ENCODE results near the gene GREB1. TPM values are rescaled to one million over a fixed set of nuclear protein-coding genes. Genes with fewer than 3 reads are reported as not detected.

GREB1 gene
- total and polyA plus RNA-seq, 2 donors (not counting 1 experiment from before 2014, with no cell fraction given) = 0.04 to 0.39 TPM

GRCh38 chr2:11583840-11584524, 50.1 kb downstream of the GREB1 start:
- H3K27me3 ChIP-seq (replicated peaks in 1 of 4; ENCODE audit: control extremely low read depth in 1 of 4, control insufficient read depth in 3 of 4, insufficient read depth in 4 of 4, low read length in 3 of 4) = peaks cover 0 to 12% (median 3%) of the 10 kb centered on the region in 4 experiments
- H3K9ac ChIP-seq (ENCODE audit: low read length) = no peak overlapping the region
- intact Hi-C loops (cut with micrococcal nuclease) = loop anchor here (5.0 kb wide), 1 partner anchor 352 kb away; no protein-coding TSS in a partner anchor
- H3K4me2 ChIP-seq (replicated peaks; ENCODE audit: low read depth, low read length, poor library complexity, severe bottlenecking) = no peak overlapping the region
- H3K36me3 ChIP-seq (replicated peaks in 1 of 2; ENCODE audit: control extremely low read depth in 1 of 2, control insufficient read depth in 1 of 2, extremely low read depth in 1 of 2, insufficient read depth in 2 of 2, low read length in 1 of 2) = no peaks in the 10 kb centered on the region
- no peaks in the 10 kb centered on the region for H3K79me2 ChIP-seq (ENCODE audit: control insufficient read depth, insufficient read depth, low read length)
- Mint-ChIP-seq H3K27ac (no peak overlapping the region), H3K27me3 (peaks cover 16% of the 10 kb centered on the region), H3K4me1 (no peaks in the 10 kb centered on the region), H3K4me3 (no peak overlapping the region), H3K9me3 (ENCODE audit: insufficient read depth) (no peaks in the 10 kb centered on the region)
- no peaks in the 10 kb centered on the region for H3K9me3 ChIP-seq (ENCODE audit: control extremely low read depth in 1 of 3, control insufficient read depth in 2 of 3, insufficient read depth in 1 of 3, low read length in 2 of 3)
- H2AFZ ChIP-seq (ENCODE audit: insufficient read depth, low read depth, low read length, poor library complexity, severe bottlenecking) = no peak overlapping the region
- no peak overlapping the region for H3K4me3 ChIP-seq (ENCODE audit: control extremely low read depth in 1 of 5, extremely low read depth in 1 of 5, insufficient read depth in 1 of 5, low read depth in 2 of 5, low read length in 4 of 5)
- no peaks in the 10 kb centered on the region for H4K20me1 ChIP-seq (ENCODE audit: control insufficient read depth, insufficient read depth, low read length, poor library complexity, severe bottlenecking)
- DNase-seq = peak; percentile 49
- peak; percentile 49 for ATAC-seq (ENCODE audit: low read depth)
- 69% methylated on average over 12 of the region's 14 CpGs for WGBS (ENCODE audit: insufficient coverage)
- no peak overlapping the region for H3K27ac ChIP-seq (ENCODE audit: low read length in 2 of 2)
- H3K4me1 ChIP-seq (ENCODE audit: control insufficient read depth in 2 of 2, insufficient read depth in 2 of 2, low read length in 2 of 2) = no peaks in the 10 kb centered on the region
- TF ChIP-seq EZH2 (IDR thresholded peaks at IDR 0.05; ENCODE audit: borderline replicate concordance, insufficient read depth, low read depth, low read length, poor library complexity, severe bottlenecking) (no peak), CTCF (IDR thresholded peaks at IDR 0.05) (peak; percentile 68)
- CTCF ChIA-PET = interaction anchor here (1.1 to 4.4 kb wide), 6 partner anchors 10 to 451 kb away, joined by 3 to 51 read pairs (median 8); a partner anchor contains a TSS
- POLR2A ChIA-PET = no interaction called here

- intact Hi-C loops (cut with micrococcal nuclease) = loop anchor here (5.0 kb wide), 1 partner anchor 352 kb away; no protein-coding TSS in a partner anchor
- H3K4me2 ChIP-seq (replicated peaks; ENCODE audit: low read depth, low read length, poor library complexity, severe bottlenecking) = no peak overlapping the region
- no peaks in the 10 kb centered on the region for H4K20me1 ChIP-seq (ENCODE audit: control insufficient read depth, insufficient read depth, low read length, poor library complexity, severe bottlenecking)
- Mint-ChIP-seq H3K9me3 (ENCODE audit: insufficient read depth) (no peaks in the 10 kb centered on the region), H3K27ac (no peak overlapping the region), H3K27me3 (peaks cover 16% of the 10 kb centered on the region), H3K4me3 (no peak overlapping the region), H3K4me1 (no peaks in the 10 kb centered on the region)
- ChIA-PET CTCF (interaction anchor here (1.1 to 4.4 kb wide), 4 partner anchors 105 to 452 kb away, joined by 3 to 51 read pairs (median 5); a partner anchor contains a TSS), POLR2A (no interaction called here)
- no peaks in the 10 kb centered on the region for H3K36me3 ChIP-seq (replicated peaks in 1 of 2; ENCODE audit: control extremely low read depth in 1 of 2, control insufficient read depth in 1 of 2, extremely low read depth in 1 of 2, insufficient read depth in 2 of 2, low read length in 1 of 2)
- no peak overlapping the region for H3K4me3 ChIP-seq (ENCODE audit: control extremely low read depth in 1 of 5, extremely low read depth in 1 of 5, insufficient read depth in 1 of 5, low read depth in 2 of 5, low read length in 4 of 5)
- H3K9me3 ChIP-seq (ENCODE audit: control extremely low read depth in 1 of 3, control insufficient read depth in 2 of 3, insufficient read depth in 1 of 3, low read length in 2 of 3) = no peaks in the 10 kb centered on the region
- peaks cover 0 to 12% (median 3%) of the 10 kb centered on the region in 4 experiments for H3K27me3 ChIP-seq (replicated peaks in 1 of 4; ENCODE audit: control extremely low read depth in 1 of 4, control insufficient read depth in 3 of 4, insufficient read depth in 4 of 4, low read length in 3 of 4)
- DNase-seq (no peak), ATAC-seq (ENCODE audit: low read depth) (no peak)
- no peak overlapping the region for H3K9ac ChIP-seq (ENCODE audit: low read length)
- TF ChIP-seq CTCF (IDR thresholded peaks at IDR 0.05) (no peak), EZH2 (IDR thresholded peaks at IDR 0.05; ENCODE audit: borderline replicate concordance, insufficient read depth, low read depth, low read length, poor library complexity, severe bottlenecking) (no peak)
- 100% methylated on average over 5 of the region's 18 CpGs for WGBS (ENCODE audit: insufficient coverage)
- no peak overlapping the region for H3K27ac ChIP-seq (ENCODE audit: low read length in 2 of 2)
- no peaks in the 10 kb centered on the region for H3K79me2 ChIP-seq (ENCODE audit: control insufficient read depth, insufficient read depth, low read length)
- no peak overlapping the region for H2AFZ ChIP-seq (ENCODE audit: insufficient read depth, low read depth, low read length, poor library complexity, severe bottlenecking)
- H3K4me1 ChIP-seq (ENCODE audit: control insufficient read depth in 2 of 2, insufficient read depth in 2 of 2, low read length in 2 of 2) = no peaks in the 10 kb centered on the region
Observed at GRCh38 chr2:11584525-11585056, 50.7 kb downstream of the GREB1 start.

Data from B cell (primary cell).